Fibroblast of pulmonary artery (primary cell): ENCODE results near the gene CCDC54.
A peak's percentile ranks its signal among the peaks of the same experiment; 100 is the strongest.
"Not testable (repeated sequence)": the region's sequence is repeated elsewhere in the genome, so short reads cannot be mapped to it uniquely, and the experiment has no call there.

Experiments used
- DNase-seq: peaks from one replicate; pipeline ENCODE4 v3.0.0-alpha.2; 2010; ENCODE audit warnings: low read depth
- H3K4me3 ChIP-seq: replicated peaks from 2 replicates; pipeline ENCODE4 v1.5.1; 2011; ENCODE audit warnings: low read depth, mild to moderate bottlenecking, control low read depth, low read length, moderate library complexity
- CTCF ChIP-seq: IDR thresholded peaks from 2 replicates; pipeline ENCODE4 v1.5.1; 2011; ENCODE audit warnings: mild to moderate bottlenecking, control low read depth, low read length, inconsistent platforms; ENCODE audit errors: missing control alignments

The CCDC54 gene

DNA sequence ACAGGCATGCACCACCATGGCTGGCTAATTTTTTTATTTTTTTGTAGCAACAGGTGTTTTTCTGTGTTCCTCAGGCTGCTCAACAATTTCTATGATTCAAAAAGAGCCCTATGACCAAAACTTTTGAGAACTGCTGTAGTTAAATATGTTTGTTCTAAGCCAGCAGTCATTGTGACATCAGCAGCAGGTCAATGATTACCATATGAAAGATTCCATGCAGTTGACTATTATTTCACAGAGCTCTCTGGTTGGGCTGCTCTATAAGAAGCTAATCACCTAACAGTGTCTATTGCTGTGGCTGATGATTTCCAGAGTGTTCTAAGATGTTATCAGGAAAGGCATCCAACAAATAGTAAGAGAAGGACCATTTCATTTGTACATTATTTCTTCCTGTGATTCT is at the start of gene CCDC54:
CCDC54 (plus strand) TSS at position 289 of the 400 bp plus-strand sequence. CDS start 149 bp downstream, outside the sequence.
- no peak for DNase-seq
- no peak for TF ChIP-seq CTCF
- H3K4me3 ChIP-seq: no peak within 1 kb of the TSS

DNA sequence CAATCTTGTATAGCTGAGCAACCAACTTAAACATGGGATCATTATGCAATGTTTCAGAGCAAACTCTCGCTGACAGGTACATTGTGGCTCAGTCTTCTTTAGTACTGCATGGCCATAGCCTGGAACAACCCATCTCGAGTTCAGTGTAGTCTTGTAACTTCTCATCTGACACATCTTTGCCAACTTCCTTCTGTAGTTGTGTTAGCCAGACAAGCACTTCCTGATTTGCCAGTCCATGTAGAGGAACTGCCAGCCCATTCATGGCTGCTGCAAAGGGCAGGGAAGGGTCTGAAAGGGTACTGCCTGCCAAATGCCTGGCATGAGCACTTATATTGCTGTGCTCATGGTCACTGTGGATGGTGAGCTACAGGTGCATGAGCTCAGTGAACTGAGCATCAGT is 49.2 kb upstream of the CCDC54 start:
- H3K4me3 ChIP-seq: no peak overlapping the region
- no peak for TF ChIP-seq CTCF
- DNase-seq: no peak

DNA sequence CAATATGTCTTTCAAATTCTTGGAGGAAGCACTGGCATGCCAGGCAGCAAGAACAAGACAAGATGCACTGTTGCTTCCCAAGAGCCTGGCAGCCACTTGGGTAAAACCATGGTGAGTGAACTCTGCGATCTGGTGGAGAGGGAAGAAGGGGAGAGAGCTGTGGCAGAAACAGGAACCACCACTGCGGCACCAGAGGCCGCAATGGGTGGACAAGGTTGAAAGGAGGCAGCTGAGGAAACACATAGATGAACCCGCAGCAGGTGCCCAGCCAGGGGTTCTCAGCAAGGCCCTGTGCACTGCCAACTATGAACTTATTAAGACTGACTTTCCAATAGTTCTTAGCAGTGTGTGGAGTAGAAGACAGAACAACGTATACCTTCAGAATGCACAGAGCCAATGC is 48.2 kb upstream of the CCDC54 start:
- no peak for DNase-seq
- TF ChIP-seq CTCF: no peak
- H3K4me3 ChIP-seq: no peak overlapping the region

DNA sequence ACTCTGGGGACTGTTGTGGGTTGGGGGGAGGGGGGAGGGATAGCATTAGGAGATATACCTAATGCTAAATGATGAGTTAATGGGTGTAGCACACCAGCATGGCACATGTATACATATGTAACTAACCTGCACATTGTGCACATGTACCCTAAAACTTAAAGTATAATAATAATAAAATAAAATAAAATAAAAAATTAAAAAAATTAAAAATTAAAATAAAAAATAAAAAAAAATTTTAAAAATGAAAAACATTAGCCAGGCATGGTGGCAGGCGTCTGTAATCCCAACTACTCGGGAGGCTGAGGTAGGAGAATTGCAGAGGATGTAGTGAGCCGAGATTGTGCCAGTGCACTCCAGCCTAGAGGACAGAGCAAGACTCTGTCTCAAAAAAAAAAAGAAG is 37.5 kb upstream of the CCDC54 start:
- not testable (repeated sequence) for H3K4me3 ChIP-seq, DNase-seq

DNA sequence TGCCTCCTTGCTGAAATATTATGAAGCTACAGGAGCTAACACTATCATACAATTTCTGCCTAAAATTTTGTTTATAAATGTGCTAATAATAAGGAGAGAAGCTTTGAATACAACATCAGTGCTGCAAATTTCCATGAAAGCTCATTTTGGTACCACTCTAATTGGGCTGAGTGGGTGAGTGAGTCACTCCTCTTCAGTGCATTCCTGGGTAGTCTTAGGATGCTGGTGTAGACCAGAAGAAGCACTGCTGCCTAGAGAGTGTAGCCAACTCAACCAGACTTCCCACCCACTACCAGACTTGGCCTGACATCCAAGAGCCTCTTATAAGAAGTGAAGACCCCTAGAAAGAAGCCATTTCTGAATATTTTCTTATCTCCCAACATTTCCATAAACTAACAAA is 32.5 kb upstream of the CCDC54 start:
- no peak overlapping the region for H3K4me3 ChIP-seq
- DNase-seq: no peak
- no peak for TF ChIP-seq CTCF

GRCh38 chr3:107345822-107346405 is 31.3 kb upstream of the CCDC54 start:
- TF ChIP-seq CTCF: no peak
- DNase-seq: no peak
- no peak overlapping the region for H3K4me3 ChIP-seq

- no peak for TF ChIP-seq CTCF
- DNase-seq: peak; percentile 19
- H3K4me3 ChIP-seq: no peak overlapping the region
Observed at GRCh38 chr3:107346564-107346963, 30.7 kb upstream of the CCDC54 start.
